Suppressor macrophage treated with lipopolysaccharide for 4 hours (primary cell): ENCODE data around the gene FAM3D.
"Not testable (repeated sequence)": the region's sequence is repeated elsewhere in the genome, so short reads cannot be mapped to it uniquely, and the experiment has no call there.

Experiments used
- DNase-seq: peaks from one replicate; pipeline ENCODE4 v3.0.0-alpha.2; 2020

The FAM3D gene, protein sequence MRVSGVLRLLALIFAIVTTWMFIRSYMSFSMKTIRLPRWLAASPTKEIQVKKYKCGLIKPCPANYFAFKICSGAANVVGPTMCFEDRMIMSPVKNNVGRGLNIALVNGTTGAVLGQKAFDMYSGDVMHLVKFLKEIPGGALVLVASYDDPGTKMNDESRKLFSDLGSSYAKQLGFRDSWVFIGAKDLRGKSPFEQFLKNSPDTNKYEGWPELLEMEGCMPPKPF

DNA sequence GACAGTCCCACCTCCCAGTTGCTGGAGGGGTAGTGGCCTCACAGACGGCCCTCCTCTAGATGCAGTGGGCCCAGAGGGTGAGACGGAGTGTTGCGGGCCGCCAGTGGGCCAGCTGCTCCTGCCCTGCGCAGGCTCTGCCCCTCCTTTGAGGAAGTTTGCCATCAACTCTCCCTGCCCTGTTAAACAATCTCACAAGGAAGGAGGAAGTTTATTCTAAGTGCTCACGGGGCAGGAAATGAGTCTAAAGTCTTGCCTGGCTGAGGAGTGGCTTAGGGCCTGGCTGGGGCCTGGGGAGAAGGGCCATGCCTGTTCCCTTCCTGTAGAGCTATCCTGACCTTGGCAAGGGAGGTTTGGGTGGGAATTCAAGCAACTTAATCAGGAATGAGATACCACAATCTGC is at the start of gene FAM3D:
FAM3D (minus strand) TSS at position 92 of the 400 bp plus-strand sequence. CDS start 11,211 bp downstream, outside the sequence.
- peak; percentile 72 for DNase-seq

DNA sequence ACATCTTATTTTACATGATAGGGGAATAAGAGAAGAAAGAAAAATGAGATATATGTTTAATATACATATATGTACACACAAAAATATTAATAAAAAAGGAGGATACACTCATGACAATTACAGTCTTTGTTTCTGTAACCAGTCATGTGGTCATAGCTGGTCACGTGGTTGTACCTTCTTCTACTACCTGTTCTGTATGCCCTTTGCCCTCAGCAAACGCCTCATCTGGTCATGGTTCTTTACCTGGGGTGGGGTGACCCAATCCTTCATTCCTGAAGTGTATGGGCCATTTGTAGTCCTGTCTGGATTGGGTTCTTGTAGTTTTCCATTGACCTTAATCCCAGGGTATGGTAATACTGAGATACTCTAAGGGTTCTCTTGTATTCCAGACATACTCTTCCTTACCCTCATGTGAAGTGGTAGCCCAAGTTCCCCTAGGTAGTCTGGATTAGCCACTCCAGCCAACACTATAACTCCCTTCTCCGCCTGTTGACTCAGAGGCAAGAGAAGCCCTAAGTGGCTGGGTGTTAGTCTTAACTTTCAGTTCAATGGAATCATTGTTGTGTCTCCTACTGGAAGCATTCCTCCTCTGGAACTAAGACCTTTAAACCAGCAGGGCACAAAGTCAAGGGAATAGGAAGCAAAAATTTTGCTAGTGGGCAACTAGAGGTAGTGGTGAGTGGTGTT is 47.3 kb upstream of the FAM3D start:
- no peak for DNase-seq

DNA sequence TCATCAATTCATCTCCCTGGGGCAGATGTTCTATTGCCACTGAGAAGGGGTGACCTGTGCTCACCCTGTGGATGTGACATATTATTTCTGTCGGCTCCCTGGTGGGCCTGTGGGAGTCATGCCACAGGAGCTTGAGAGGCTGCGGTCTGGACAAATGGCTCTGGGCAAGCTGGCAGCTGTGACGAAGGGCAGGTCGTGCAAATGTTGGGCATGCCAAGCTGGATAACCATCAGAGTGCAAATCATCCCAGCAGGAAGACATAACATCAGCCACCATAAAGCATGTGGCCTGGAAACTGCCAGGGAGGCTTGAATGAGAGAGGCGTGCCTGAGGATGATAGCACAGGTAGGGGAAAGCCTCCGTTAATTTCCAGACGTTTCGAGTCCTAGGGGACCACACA is 45.3 kb upstream of the FAM3D start:
- DNase-seq, result no peak

DNA sequence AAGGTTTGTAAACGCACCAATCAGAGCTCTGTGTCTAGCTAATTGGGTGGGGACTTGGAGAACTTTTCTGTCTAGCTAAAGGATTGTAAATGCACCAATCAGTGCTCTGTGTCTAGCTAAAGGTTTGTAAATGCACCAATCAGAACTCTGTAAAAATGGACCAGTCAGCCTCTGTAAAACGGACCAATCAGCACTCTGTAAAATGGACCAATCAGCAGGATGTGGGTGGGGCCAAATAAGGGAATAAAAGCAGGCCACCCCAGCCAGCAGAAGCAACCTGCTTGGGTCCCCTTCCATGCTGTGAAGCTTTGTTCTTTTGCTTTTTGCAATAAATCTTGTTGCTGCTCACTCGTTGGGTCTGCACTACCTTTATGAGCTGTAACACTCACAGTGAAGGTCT is 42.4 kb upstream of the FAM3D start:
- DNase-seq, result not testable (repeated sequence)

DNA sequence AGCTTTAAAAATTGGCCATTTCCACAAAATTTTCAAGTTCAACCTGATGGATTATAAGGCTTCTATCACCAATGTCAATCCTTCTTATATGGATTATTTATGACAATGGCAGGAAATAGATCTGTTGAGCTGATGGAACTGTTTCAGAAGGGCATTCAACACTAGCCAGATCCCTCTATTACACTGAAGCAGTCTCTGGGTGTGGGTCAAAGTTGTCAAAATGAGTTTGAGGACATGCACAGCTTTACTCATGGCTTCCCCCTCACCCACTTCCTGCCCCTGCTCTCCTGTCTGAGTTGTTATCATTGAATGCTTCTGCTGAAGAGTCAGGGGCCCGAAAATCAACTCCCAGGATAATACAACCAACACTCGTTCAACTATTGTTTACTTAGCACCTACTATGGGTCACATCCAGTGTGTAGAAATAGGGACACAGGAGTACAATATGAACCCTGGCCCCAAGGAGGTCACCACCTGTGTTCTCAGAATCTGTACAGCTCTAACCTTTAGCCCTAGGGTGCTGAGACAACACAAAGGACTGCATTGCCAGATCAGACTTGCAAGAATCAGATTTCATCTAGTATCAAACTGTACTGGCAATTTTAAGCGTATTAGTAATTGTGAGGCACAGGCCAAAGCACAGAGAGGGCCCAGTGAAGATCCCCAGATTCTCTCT is 41.7 kb upstream of the FAM3D start:
- no peak for DNase-seq

DNA sequence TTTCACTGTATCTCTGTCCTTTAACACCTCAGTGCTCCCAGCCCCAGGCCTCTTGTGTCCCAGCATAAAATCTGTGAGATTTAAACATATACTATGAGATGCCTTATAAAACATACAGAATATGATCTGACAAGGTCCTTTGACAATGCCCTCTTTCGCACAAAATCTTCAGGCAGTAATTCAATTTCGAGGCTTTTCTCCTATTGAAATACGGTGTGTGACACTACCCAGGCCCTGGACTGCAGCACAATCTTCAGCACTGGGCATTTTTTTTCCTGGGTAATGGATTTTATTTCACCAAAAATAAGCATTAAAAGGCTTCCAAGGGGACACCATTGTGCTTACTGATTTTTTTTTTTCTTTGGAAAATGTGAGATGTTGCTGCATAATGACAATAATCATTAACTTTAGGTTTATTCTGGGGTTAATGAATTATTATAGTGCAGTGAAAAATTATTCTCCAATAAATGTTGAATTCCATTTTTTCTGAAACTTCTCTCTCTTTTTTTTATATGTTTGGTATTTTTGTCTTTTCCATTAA is 40.9 kb upstream of the FAM3D start:
- DNase-seq, result no peak

DNA sequence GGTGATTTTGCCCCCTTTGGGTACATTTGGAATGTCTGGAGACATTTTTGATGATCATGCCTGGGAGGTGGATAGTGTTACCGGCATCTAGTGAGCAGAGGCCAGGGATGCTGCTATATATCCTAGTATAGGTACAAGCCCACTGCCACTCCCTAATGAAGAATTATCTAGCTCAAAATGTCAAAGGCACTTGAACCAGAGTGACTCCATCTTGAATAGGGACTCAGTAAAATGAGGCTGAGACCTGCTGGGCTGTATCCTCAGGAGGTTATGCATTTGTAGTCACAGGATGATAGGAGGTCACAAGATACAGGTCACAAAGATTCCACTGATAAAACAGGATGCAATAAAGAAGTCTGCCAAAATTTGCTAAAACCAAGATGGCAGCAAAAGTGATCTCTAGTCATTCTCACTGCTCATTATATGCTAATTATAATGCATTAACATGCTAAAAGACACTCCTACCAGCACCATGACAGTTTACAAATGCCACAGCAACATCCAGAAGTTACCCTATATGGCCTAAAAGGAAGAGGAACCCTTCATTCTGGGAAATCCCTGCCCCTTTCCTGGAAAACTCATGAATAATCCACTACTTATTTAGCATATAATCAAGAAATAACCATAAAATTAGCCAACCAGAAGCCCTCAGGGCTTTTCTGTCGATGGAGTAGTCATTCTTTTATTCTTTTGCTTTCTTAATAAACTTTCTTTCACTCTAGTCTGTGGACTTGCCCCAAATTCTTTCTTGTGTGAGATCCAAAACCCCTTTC is 40.0 kb upstream of the FAM3D start:
- no peak for DNase-seq

DNA sequence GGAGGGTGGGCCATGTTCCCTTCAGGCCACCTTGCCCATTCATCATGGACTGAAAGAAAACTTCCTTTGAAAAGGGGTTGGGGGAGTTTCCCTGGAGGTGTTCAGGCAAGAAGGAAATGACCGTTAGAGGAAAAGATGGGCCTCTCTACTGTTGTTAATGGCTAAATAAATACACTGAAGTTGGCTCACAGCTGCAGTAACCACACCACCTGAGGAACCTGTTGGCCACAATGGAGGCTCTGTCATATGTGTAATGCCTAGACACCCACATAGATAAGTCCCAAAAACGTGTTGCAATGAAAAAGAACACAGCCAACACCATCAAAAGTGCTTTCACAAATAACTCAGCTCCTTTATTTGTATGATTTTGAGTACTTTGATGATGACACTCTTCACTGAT is 38.2 kb upstream of the FAM3D start:
- DNase-seq, result no peak

DNA sequence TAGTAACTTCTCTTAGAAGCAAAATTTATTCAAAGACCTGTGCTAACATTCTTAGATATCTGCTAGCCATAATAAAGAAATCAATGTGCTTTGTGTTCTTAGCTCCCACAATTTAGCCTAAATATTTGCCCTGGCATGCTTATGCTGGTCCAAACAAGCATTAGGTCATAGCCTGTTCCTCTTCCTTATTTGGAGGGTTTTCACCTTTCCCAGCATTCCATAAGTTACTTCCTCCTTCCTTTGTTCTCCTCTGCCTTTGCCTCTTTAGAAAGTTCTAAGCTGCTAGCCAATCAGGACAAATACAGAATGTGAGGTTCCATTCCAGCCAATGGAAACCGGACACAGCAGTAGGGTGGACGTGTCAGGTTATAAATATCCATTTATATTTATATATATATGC is 37.7 kb upstream of the FAM3D start:
- DNase-seq, result not testable (repeated sequence)

DNA sequence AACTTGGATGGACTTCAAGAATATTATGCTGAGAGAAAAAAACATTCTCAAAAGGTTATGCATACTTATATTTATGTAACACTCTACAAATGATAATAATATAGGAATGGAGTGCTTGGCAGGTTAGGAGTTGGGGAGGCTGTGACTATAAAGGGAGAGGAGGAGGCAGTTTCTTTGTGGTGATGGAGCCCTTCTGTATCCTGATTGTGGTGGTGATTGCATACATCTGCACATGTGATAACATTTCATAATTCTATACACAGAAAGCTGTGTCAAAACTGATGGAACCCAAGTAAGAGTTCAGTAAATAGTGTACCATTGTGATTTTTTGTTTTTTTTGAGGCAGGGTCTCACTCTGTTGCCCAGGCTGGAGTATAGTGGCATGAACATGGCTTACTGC is 31.7 kb upstream of the FAM3D start:
- DNase-seq, result no peak

DNA sequence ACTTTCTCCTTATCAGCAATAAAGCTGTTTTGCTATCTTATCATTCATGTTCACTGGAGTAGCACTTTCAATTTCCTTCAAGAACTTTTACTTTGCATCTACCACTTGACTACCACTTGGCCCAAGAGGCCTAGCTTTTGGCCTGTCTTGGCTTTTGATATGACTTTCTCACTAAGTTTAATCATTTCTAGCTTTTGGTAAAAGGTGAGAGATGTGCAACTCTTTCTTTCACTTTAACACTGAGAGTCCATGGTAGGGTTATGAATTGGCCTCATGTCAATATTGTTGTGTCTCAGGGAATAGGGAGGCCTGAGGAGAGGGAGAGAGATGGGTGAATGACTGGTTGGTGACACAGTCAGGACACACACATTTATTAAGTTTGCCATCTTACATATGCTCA is 31.0 kb upstream of the FAM3D start:
- no peak for DNase-seq

DNA sequence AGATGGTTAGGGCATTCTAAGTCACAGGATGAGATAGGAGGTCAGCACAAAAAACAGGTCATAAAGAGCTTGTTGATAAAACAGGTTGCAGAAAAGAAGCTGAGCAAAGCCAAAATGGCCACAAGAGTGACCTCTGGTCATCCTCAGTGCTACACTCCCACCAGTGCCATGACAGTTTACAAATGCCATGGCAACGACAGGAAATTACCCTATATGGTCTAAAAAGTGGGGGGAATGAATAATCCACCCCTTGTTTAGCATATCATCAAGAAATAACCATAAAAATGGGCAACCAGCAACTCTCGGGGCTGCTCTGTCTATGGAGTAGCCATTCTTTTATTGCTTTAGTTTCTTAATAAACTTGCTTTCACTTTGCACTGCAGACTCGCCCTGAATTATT is 30.2 kb upstream of the FAM3D start:
- DNase-seq, result not testable (repeated sequence)

DNA sequence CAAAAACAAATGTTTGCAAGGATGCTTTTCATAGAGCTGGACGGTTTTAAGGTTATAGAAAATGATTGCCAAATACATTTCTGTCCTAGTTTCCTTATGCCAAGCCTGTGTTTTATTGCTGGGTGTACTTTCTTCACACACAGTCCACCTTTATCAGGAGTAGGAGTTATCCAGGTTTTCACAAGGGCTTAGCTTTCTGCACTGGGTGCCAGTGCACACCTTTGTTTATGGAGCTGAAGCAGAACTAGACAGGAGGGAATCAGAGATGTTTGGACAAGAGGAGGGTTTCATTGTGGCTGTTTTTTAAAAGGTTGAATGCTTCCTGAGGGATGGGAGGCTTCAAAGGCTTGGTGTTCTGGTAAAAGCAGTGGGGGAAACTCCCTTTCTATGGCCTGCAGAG is 29.5 kb upstream of the FAM3D start:
- no peak for DNase-seq

DNA sequence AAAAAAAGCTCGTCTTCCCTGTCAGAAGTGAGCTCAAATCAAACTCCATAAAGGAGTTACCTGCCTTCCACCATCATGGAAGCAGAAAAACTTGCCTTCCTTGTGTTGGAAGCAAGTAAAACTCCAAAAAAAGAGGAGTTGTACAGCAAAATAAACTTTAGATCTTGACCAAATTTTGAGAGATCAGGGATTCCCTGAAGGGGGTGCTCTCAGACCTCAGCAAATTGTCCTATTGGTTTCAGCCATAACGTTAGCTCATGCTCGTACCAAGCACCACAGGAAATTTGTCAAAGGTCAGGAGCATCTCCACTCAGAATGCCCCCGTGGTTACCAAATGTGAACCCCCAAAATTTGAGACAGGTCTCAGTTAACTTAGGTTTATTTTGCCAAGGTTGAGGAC is 28.7 kb upstream of the FAM3D start:
- not testable (repeated sequence) for DNase-seq

DNA sequence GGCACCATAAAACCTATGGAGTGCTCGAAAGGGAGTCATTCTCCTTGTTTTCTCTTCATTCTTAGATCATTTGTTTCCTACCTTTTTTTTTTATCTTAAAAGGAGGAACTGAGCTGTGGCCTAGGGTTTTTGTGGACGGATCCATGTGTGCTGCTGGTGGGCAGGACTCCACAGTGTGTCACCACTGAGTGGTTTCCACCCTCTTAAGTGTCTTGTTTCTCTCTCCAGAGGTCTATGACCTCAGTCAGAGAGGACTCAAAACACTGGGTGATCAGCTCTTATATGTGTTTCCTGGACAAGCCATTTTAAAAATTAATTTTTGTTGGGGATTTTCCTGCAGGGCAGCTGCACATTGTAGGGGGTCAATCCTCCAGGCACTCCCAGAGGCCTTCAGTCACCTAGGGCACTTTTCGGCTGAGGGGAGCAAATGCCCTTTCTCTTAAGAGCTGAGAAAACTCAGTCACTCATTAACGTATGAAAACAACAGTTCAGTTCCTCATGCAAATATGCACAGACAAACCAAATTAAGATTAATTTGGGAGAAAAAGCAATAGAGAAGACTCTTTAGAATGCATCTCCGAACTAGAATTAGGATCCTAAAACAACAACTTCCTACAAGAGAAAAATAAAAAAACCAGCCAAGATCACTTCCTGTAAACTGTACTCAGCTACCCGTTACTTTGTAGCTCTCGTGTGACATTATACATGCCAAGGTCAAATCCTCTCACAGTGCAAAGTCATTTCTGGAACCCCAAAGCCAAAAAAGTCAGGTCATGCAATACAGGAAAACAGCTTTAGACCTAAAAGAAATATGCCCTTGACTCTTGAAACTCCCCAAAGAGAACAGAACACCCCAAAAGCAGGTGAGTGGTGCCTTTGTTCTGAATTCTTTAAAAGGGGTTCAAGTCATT is 27.6 kb upstream of the FAM3D start:
- DNase-seq, result peak; percentile 63

DNA sequence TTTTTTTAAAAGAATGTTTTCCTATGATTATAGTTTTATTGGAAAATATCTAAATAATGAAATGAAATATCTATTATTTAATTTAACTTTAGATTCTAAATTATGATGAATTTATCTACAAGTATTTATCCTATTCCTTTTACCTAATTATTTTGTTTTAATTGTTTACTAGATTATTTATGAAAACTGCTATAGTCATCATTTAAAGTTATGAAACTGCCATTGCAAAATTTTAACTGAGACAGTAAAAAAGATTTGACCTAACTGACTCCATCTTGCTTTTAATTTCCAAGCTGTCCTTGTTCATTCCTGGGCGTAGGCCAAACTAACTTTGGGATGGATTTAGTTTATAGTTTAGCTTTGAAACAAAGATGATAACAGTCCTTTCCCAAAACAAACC is 25.9 kb upstream of the FAM3D start:
- DNase-seq, result no peak

DNA sequence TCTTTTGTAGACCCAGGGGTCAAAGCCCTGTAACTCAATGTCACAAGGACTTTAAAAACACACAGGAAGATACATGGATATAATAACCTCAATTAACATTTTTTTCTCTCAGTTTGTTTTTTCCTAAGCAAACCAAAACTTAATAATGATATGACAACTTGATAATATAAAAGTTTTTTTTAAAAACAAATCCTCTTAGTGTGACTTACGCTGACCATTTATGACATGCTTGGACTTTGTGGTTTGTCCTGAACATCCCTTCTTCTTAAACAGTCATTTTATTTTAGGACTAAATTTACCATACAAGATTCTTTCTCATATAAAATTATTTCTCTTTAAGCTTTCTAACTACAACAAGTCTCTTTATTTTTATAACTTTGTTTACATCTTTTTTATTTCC is 25.4 kb upstream of the FAM3D start:
- no peak for DNase-seq

DNA sequence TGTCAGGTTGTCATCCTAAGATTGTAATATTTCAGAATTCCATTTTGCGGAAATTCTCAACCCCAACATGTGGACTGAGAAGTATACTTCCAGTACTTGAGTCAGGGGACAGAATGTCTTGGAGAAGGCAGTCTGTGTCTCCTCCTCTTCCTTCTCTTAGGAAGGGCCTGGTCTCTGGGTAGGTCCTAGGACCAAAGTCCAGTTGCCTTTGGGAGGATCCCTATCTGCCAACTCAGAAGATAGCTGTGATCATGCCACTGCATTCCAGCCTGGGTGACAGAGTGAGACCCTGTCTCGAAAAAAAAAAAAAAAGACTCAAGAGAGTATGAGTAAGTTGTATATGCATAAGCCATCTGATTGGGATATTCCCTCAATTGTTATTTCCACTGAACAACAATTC is 23.9 kb upstream of the FAM3D start:
- DNase-seq, result no peak

DNA sequence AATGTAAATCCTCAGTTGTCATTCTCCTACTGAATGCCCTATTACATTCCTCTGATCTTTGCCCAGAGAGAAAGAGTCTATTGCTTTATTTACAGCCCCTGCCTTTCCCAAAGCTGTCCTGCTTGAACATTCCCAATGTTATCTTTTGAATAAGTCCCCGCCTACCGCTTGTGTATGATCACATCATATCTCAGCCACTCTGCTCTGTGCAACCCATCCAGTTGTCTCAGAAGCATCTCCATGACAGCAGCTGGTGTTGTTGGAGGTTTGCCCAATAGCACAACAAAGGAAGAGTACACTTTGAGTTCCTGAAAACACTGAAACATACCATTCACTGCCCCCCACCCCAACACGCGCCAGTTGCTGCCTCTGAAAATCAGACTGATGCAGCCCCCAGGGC is 22.0 kb upstream of the FAM3D start:
- no peak for DNase-seq

DNA sequence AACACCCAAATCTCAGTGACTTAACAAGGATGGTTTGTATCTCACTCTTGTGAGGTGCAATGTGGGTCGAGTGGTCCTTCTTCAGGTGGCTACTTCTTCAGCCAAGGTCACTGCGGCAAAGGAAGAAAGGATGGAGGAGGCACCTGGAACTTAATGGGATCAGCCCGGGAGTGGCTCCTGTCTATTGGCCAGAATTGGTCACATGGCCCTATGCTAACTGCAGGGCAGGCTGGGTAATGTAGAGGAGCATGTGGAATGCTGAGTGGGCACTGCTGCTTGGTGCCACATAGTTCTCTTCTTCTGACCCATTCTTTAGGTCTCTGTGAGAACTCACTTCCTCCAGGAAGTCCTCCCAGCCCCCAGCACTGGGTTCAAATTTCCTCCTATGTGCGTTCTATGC is 20.3 kb upstream of the FAM3D start:
- no peak for DNase-seq

DNA sequence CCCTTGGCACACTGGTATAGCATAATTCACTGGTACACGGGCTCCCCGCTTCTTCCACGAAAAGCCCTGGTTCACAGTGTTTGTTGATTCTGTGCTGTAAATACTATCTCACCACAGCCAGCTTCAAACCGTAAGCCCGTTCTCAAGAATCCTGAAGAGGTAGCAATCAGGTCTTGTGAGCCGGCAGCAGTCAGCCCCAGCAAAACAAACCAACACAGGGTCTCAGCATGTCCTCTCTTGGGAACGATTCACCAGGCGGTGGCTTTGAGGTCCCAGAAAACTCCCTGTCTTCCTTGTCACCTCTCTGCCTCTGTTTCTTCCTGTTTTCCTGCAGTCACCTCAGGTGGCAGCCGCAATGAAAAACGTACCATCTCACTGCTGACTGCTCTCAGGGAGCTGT is 19.1 kb upstream of the FAM3D start:
- no peak for DNase-seq

DNA sequence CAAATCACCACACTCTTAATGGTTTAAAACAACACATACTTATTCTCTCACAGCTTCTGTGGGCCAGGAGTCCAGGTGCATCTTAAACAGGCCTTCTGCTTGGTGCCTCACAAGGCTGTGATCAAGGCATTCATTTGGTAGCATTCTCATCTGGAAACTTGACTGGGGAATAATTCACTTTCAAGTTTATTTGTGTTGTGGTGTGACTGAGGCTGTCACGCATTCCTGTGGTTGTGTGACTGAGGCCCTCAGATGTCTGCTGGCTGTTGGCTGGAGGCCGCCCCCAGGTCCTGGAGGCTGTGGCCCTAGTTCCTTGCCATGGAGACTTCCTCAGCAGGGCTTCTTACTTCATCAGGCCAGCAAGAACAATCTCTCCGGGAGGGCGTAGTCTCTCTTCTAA is 16.9 kb upstream of the FAM3D start:
- peak; percentile 46 for DNase-seq
